CD4-positive, alpha-beta T cell (primary cell): ENCODE measurements around the gene IQGAP1. TPM values are rescaled to one million over a fixed set of nuclear protein-coding genes. Genes with fewer than 3 reads are reported as not detected.
A peak's percentile ranks its signal among the peaks of the same experiment; 100 is the strongest.

Source experiments
- ATAC-seq: fragments of 200-7000 bp; cut with Tn5 transposase; one replicate; pipeline ENCODE4 v1.10.0; 2022; ENCODE audit warnings: mild to moderate bottlenecking; ENCODE audit not compliant: poor library complexity
- CTCF ChIA-PET: fragments of 350-600 bp; sonication (Branson Sonifier 250); formaldehyde crosslinking; loops from one replicate; lab custom pipeline; 2021; ENCODE audit warnings: antibody characterized with exemption, inconsistent platforms; lab: Charles Lee
- POLR2A ChIA-PET: fragments of 350-600 bp; sonication (Branson Sonifier 250); formaldehyde crosslinking; loops from one replicate; lab custom pipeline; 2021; ENCODE audit warnings: antibody characterized with exemption, inconsistent platforms; lab: Charles Lee
- DNase-seq, 14 experiments: peaks; one replicate each; pipeline ENCODE4 v3.0.0-alpha.2; 2013 to 2020; ENCODE audit warnings: mixed read lengths in 2 of 14
- H3K27ac ChIP-seq, 2 donors: one replicate each; pipeline versions ENCODE4 v1.5.1 to v1.7.0; 2013; ENCODE audit warnings: low read length in 2 of 2, low read depth in 1 of 2, mild to moderate bottlenecking in 1 of 2
- H3K27me3 ChIP-seq, 2 experiments: 1 replicate in 1 of 2; 2 replicates in 1 of 2; pipeline versions ENCODE4 v1.6.1 to v1.7.0; 2013; ENCODE audit warnings: low read length in 2 of 2, control low read depth in 1 of 2, mild to moderate bottlenecking in 1 of 2, moderate library complexity in 1 of 2; ENCODE audit not compliant: insufficient read depth in 2 of 2, control insufficient read depth in 1 of 2
- H3K36me3 ChIP-seq: one replicate; pipeline ENCODE4 v1.6.1; 2013; ENCODE audit warnings: low read length, control low read depth; ENCODE audit not compliant: insufficient read depth
- H3K4me1 ChIP-seq: one replicate; pipeline ENCODE4 v1.6.1; 2013; ENCODE audit warnings: low read length, control low read depth; ENCODE audit not compliant: insufficient read depth
- H3K4me3 ChIP-seq: one replicate; pipeline ENCODE4 v1.5.1; 2013; ENCODE audit warnings: mild to moderate bottlenecking, low read length, moderate library complexity
- H3K9me3 ChIP-seq, 2 experiments: 1 replicate in 1 of 2; 2 replicates in 1 of 2; pipeline versions ENCODE4 v1.6.1 to v1.7.0; 2013; ENCODE audit warnings: low read length in 2 of 2, mild to moderate bottlenecking in 2 of 2, control low read depth in 1 of 2, moderate library complexity in 1 of 2; ENCODE audit not compliant: control insufficient read depth in 1 of 2, insufficient read depth in 1 of 2
- H3K27ac Mint-ChIP-seq: one replicate; pipeline ENCODE4 v1.8.0; 2020; ENCODE audit warnings: mixed read lengths
- H3K27me3 Mint-ChIP-seq: one replicate; pipeline ENCODE4 v1.8.0; 2021; ENCODE audit warnings: mixed read lengths
- H3K36me3 Mint-ChIP-seq: one replicate; pipeline ENCODE4 v1.8.0; 2021; ENCODE audit warnings: low read depth, mixed read lengths
- H3K4me1 Mint-ChIP-seq: one replicate; pipeline ENCODE4 v1.8.0; 2021; ENCODE audit warnings: low read depth, mixed read lengths
- H3K4me3 Mint-ChIP-seq: one replicate; pipeline ENCODE4 v1.8.0; 2020; ENCODE audit warnings: mild to moderate bottlenecking, mixed read lengths
- H3K9me3 Mint-ChIP-seq: one replicate; pipeline ENCODE4 v1.8.0; 2020; ENCODE audit warnings: mixed read lengths
- intact Hi-C, 2 experiments: fragments of 100-400 bp; cut with DNase I in 1 of 2; cut with micrococcal nuclease in 1 of 2; formaldehyde crosslinking; loops; one replicate each; pipeline versions ENCODE4 v1.15.1 to v1.9.0; 2023 to 2025; cut with DNase I, micrococcal nuclease
- total RNA-seq, 174 experiments: library from RNA in 2 of 174; stranded (reverse) in 2 of 174; gene quantifications; one replicate each; pipeline ENCODE4 v1.2.3 and lab custom pipeline; 2021 to 2026
- TF ChIP-seq, protein P1 (sequence below): fragments of 200-600 bp; IDR thresholded peaks from one replicate; pipeline ENCODE4 v1.8.0; 2022; ENCODE audit warnings: antibody characterized with exemption, mild to moderate bottlenecking

IQGAP1 gene
- total RNA-seq, 2 experiments from 2014 or later: 76.8 to 78.7 TPM

DNA sequence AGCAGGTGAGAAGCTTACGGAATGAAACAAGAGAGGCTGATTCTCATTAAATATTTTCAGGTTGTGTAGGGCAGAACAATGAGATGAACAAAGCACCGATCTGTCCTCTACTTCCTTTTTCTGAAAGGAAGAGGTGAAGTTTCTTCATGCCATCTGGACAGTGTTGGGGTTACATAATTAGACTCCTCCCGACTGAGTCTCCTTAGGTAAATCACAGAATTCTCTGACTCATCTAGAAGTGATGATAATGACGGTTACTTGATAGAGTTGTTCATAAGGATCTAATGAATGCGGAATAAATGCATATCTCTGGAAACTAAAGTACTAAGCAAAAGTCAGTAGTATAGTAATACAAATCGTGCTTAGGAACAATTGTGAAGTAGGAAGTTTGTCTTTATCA is 162.9 kb downstream of the IQGAP1 start:
- TF ChIP-seq, protein P1, sequence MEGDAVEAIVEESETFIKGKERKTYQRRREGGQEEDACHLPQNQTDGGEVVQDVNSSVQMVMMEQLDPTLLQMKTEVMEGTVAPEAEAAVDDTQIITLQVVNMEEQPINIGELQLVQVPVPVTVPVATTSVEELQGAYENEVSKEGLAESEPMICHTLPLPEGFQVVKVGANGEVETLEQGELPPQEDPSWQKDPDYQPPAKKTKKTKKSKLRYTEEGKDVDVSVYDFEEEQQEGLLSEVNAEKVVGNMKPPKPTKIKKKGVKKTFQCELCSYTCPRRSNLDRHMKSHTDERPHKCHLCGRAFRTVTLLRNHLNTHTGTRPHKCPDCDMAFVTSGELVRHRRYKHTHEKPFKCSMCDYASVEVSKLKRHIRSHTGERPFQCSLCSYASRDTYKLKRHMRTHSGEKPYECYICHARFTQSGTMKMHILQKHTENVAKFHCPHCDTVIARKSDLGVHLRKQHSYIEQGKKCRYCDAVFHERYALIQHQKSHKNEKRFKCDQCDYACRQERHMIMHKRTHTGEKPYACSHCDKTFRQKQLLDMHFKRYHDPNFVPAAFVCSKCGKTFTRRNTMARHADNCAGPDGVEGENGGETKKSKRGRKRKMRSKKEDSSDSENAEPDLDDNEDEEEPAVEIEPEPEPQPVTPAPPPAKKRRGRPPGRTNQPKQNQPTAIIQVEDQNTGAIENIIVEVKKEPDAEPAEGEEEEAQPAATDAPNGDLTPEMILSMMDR: no peak
- peaks cover 24% of the 10 kb centered on the region for H3K4me1 ChIP-seq
- peak overlapping the region; percentile 28 for H3K27ac Mint-ChIP-seq
- ChIA-PET CTCF (no interaction called here), POLR2A (no interaction called here)
- no peaks in the 10 kb centered on the region for H3K9me3 Mint-ChIP-seq
- DNase-seq: peak in 2 of 14 experiments; percentile 39 to 56
- H3K4me3 Mint-ChIP-seq: no peak overlapping the region
- H3K4me3 ChIP-seq: no peak overlapping the region
- peaks cover 24% of the 10 kb centered on the region for H3K36me3 ChIP-seq
- H3K4me1 Mint-ChIP-seq: peaks cover 78% of the 10 kb centered on the region
- no peak for ATAC-seq
- H3K27me3 ChIP-seq: no peaks in the 10 kb centered on the region
- H3K27ac ChIP-seq: no peak overlapping the region
- no peaks in the 10 kb centered on the region for H3K27me3 Mint-ChIP-seq
- no peaks in the 10 kb centered on the region for H3K9me3 ChIP-seq
- peaks cover 77% of the 10 kb centered on the region for H3K36me3 Mint-ChIP-seq
- intact Hi-C loops: no loop called here

Other genes with a start within 250 kb of the IQGAP1 start
- gene SEMA4B, start 186.9 kb upstream of the IQGAP1 start, total RNA-seq: 1 to 10 TPM; 8.0 to 9.5 TPM
- gene CIB1, start 154.3 kb upstream of the IQGAP1 start, total RNA-seq: 100 to 1,000 TPM; 279 to 295 TPM
- gene GDPGP1, start 154.0 kb upstream of the IQGAP1 start, total RNA-seq: 1 to 10 TPM; 7.5 to 8.3 TPM
- gene TTLL13, start 138.7 kb upstream of the IQGAP1 start, total RNA-seq: 1 to 10 TPM in 1 of 2 experiments, under 1 TPM in 1; 0.63 to 1.8 TPM
- gene NGRN, start 122.6 kb upstream of the IQGAP1 start, total RNA-seq: 10 to 100 TPM; 55.7 to 58.4 TPM
- gene ZNF774, start 36.0 kb upstream of the IQGAP1 start, total RNA-seq: 1 to 10 TPM in 1 of 2 experiments, under 1 TPM in 1; 0.20 to 1.1 TPM
- 10 to 100 TPM; 90.7 to 92.4 TPM for gene CRTC3, start 141.7 kb downstream of the IQGAP1 start, total RNA-seq